GM21825 (cell line): ENCODE results near the gene DDX23.

Source experiments
- ATAC-seq: cut with Tn5 transposase; IDR thresholded peaks from one replicate; pipeline ENCODE4 v1.9.1; 2021; ENCODE audit warnings: mild to moderate bottlenecking, moderate library complexity; ENCODE audit not compliant: unreplicated experiment

Gene DDX23

GRCh38 chr12:48824905-48825304, 27.1 kb downstream of the DDX23 start:
- no peak for ATAC-seq

- ATAC-seq, result no peak
These were observed 27.9 kb downstream of the DDX23 start for GRCh38 chr12:48824112-48824511.

- ATAC-seq, result no peak
These were observed 28.7 kb downstream of the DDX23 start for GRCh38 chr12:48823281-48823680.

- ATAC-seq, result no peak
These were observed 29.3 kb downstream of the DDX23 start for GRCh38 chr12:48822711-48823110.

GRCh38 chr12:48822139-48822538, 29.8 kb downstream of the DDX23 start:
- no peak for ATAC-seq

GRCh38 chr12:48819986-48820725, 31.8 kb downstream of the DDX23 start:
- ATAC-seq, result no peak

GRCh38 chr12:48818831-48819590, 33.0 kb downstream of the DDX23 start:
- no peak for ATAC-seq

- no peak for ATAC-seq
These were observed 33.8 kb downstream of the DDX23 start, which contains the start of gene CACNB3 for GRCh38 chr12:48817873-48818830. TSS of gene CACNB3 (plus strand) at chr12:48818496. CDS start at chr12:48818930, 434 bp downstream.

- ATAC-seq, result no peak
These were observed 35.7 kb downstream of the DDX23 start for GRCh38 chr12:48816143-48816854.

GRCh38 chr12:48815126-48816110, 36.5 kb downstream of the DDX23 start:
- ATAC-seq, result peak; percentile 27

GRCh38 chr12:48814262-48815125, 37.5 kb downstream of the DDX23 start:
- ATAC-seq, result peak; percentile 78

GRCh38 chr12:48813465-48814261, 38.3 kb downstream of the DDX23 start:
- ATAC-seq, result no peak

- ATAC-seq, result no peak
These were observed 39.6 kb downstream of the DDX23 start for GRCh38 chr12:48812389-48812788.

- ATAC-seq, result no peak
These were observed 40.4 kb downstream of the DDX23 start for GRCh38 chr12:48811437-48812090.

- no peak for ATAC-seq
These were observed 41.0 kb downstream of the DDX23 start for GRCh38 chr12:48810903-48811431.

GRCh38 chr12:48807981-48808380, 44.0 kb downstream of the DDX23 start:
- no peak for ATAC-seq

GRCh38 chr12:48803675-48804074, 48.3 kb downstream of the DDX23 start:
- ATAC-seq, result no peak
